HUES6 (cell line): ENCODE measurements around the gene P3H2.

ENCODE experiments used
- H3K27ac ChIP-seq: 2 replicates; pipeline ENCODE4 v1.7.0; 2013; ENCODE audit warnings: low read depth, mild to moderate bottlenecking, low read length, inconsistent platforms
- H3K27me3 ChIP-seq: 2 replicates; pipeline ENCODE4 v1.6.1; 2013; ENCODE audit warnings: low read length; ENCODE audit not compliant: control insufficient read depth, insufficient read depth
- H3K36me3 ChIP-seq: 2 replicates; pipeline ENCODE4 v1.6.1; 2013; ENCODE audit warnings: low read length; ENCODE audit not compliant: control insufficient read depth, insufficient read depth
- H3K4me1 ChIP-seq: 2 replicates; pipeline ENCODE4 v1.6.1; 2013; ENCODE audit warnings: low read length; ENCODE audit not compliant: control insufficient read depth, insufficient read depth
- H3K4me3 ChIP-seq: 2 replicates; pipeline ENCODE4 v1.5.1; 2013; ENCODE audit warnings: low read depth, low read length
- H3K9ac ChIP-seq: one replicate; pipeline ENCODE4 v1.6.1; 2013; ENCODE audit warnings: mild to moderate bottlenecking, low read length
- H3K9me3 ChIP-seq: 2 replicates; pipeline ENCODE4 v1.6.1; 2013; ENCODE audit warnings: low read depth, low read length; ENCODE audit not compliant: control insufficient read depth, insufficient read depth

P3H2 gene

GRCh38 chr3:190110826-190111225 is 9.9 kb downstream of the P3H2 start:
- Histone ChIP-seq H3K27me3 (no peaks in the 10 kb centered on the region), H3K4me3 (no peak overlapping the region), H3K36me3 (peaks cover 4% of the 10 kb centered on the region; the same call in 1 of the 2 replicates), H3K27ac (no peak overlapping the region), H3K9ac (no peak overlapping the region), H3K9me3 (no peaks in the 10 kb centered on the region), H3K4me1 (peaks cover 9% of the 10 kb centered on the region)

DNA sequence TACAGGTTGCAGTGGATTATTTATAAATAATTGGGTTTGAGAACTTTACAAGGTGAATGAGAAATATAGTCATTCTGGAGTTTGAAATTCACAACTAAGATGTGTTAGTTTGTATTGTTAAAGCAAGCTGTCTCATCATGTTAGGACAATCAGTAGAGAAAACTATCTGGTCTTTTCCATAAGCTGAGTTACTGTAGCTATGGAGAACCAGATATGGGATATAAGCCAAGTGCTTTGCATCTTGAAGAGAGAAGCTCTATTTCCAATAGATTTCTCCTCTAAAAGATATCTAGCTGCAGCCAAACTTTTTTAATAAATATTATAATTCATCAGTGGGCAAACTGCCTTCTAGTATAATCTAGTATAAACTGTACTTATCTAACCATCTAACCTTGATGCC is 11.3 kb downstream of the P3H2 start:
- peaks cover 4% of the 10 kb centered on the region; the same call in 1 of the 2 replicates for H3K36me3 ChIP-seq
- no peak overlapping the region for H3K4me3 ChIP-seq
- no peak overlapping the region for H3K27ac ChIP-seq
- H3K27me3 ChIP-seq: no peaks in the 10 kb centered on the region
- no peaks in the 10 kb centered on the region; the same call in 1 of the 2 replicates for H3K4me1 ChIP-seq
- no peak overlapping the region for H3K9ac ChIP-seq
- no peaks in the 10 kb centered on the region for H3K9me3 ChIP-seq

DNA sequence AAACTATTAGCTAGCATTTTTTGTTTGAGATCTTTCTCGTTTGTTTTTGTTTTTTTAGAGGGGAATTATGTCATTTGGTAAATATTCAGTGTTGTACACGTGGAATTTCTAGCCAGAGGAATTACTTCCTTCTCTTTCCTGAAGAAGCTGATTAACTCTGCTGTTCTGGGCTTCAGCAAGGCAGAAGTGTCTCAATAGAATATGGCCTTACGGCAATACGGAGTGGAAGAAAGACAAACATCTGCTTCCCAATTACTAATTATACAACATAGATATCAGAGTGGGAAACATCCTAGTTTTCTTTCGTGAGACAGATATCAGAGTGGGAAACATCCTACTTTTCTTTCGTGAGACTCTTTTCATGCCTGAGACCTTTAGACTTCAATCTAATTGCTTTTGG is 11.9 kb downstream of the P3H2 start:
- Histone ChIP-seq H3K27me3 (no peaks in the 10 kb centered on the region), H3K27ac (no peak overlapping the region), H3K9ac (no peak overlapping the region), H3K9me3 (no peaks in the 10 kb centered on the region), H3K4me1 (no peaks in the 10 kb centered on the region; the same call in 1 of the 2 replicates), H3K36me3 (peaks cover 4% of the 10 kb centered on the region; the same call in 1 of the 2 replicates), H3K4me3 (no peak overlapping the region)

DNA sequence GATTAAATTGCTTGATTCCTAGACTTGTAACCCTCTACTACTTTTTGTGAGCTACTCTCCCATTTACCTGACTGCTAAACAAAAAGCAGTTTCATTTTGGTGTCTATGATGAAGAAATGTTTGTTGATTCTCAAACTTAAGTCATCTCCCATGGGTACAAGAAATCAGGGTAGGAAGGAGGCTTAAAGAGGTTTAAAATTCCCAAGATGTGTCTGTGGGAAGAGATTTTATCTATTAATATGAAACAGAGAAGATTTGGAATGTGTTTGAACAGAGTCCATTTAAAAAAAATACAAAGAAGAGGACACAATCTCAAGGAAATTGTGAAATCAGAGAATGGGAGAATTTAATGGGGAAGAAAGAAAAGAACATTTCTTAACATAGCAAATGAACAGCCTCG is 14.8 kb downstream of the P3H2 start:
- H3K27ac ChIP-seq: no peak overlapping the region
- H3K9me3 ChIP-seq: no peaks in the 10 kb centered on the region
- no peak overlapping the region for H3K4me3 ChIP-seq
- H3K9ac ChIP-seq: no peak overlapping the region
- H3K4me1 ChIP-seq: peaks cover 20% of the 10 kb centered on the region
- H3K36me3 ChIP-seq: no peaks in the 10 kb centered on the region
- H3K27me3 ChIP-seq: no peaks in the 10 kb centered on the region

GRCh38 chr3:190101320-190102011 is 19.2 kb downstream of the P3H2 start:
- H3K27me3 ChIP-seq: no peaks in the 10 kb centered on the region
- no peak overlapping the region; the same call in 1 of the 2 replicates for H3K4me3 ChIP-seq
- H3K9ac ChIP-seq: no peak overlapping the region
- no peak overlapping the region for H3K27ac ChIP-seq
- no peaks in the 10 kb centered on the region; the same call in 1 of the 2 replicates for H3K36me3 ChIP-seq
- H3K9me3 ChIP-seq: no peaks in the 10 kb centered on the region
- H3K4me1 ChIP-seq: peaks cover 37% of the 10 kb centered on the region

GRCh38 chr3:190099099-190099498 is 21.6 kb downstream of the P3H2 start:
- peaks cover 5% of the 10 kb centered on the region; the same call in 1 of the 2 replicates for H3K36me3 ChIP-seq
- H3K4me3 ChIP-seq: no peak overlapping the region
- no peak overlapping the region for H3K9ac ChIP-seq
- H3K27ac ChIP-seq: no peak overlapping the region
- H3K4me1 ChIP-seq: peaks cover 37% of the 10 kb centered on the region
- peaks cover 2% of the 10 kb centered on the region; the same call in 1 of the 2 replicates for H3K9me3 ChIP-seq
- H3K27me3 ChIP-seq: no peaks in the 10 kb centered on the region

DNA sequence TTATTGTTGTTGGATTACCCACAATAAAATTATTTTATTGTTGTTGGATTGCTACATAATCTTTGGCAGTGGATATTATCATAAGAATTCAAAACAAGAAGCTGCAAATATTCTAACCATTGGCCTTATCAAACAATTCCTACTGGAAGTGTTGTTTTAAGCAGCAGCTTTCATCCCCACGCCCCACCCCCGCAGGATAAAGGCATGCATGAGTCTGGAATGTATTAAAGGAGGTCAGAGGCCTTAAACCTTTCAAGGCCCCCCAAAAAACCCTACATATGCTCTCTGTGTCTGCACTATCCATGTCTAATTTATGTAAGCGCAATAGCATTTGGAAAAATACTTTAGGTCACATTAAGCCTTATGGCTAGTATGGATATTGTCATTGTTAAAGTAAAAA is 23.1 kb downstream of the P3H2 start:
- H3K4me1 ChIP-seq: peaks cover 44% of the 10 kb centered on the region
- no peaks in the 10 kb centered on the region for H3K27me3 ChIP-seq
- peaks cover 5% of the 10 kb centered on the region; the same call in 1 of the 2 replicates for H3K36me3 ChIP-seq

GRCh38 chr3:190097025-190097424 is 23.7 kb downstream of the P3H2 start:
- H3K9me3 ChIP-seq: peaks cover 2% of the 10 kb centered on the region; the same call in 1 of the 2 replicates
- H3K9ac ChIP-seq: no peak overlapping the region
- no peak overlapping the region for H3K4me3 ChIP-seq
- peaks cover 5% of the 10 kb centered on the region; the same call in 1 of the 2 replicates for H3K36me3 ChIP-seq
- peaks cover 41% of the 10 kb centered on the region for H3K4me1 ChIP-seq
- no peaks in the 10 kb centered on the region for H3K27me3 ChIP-seq
- no peak overlapping the region for H3K27ac ChIP-seq

More for the DNA sequence above, 23.1 kb downstream of the P3H2 start:
- Histone ChIP-seq H3K9ac (no peak overlapping the region), H3K9me3 (peaks cover 2% of the 10 kb centered on the region; the same call in 1 of the 2 replicates), H3K27ac (no peak overlapping the region), H3K4me3 (no peak overlapping the region)

DNA sequence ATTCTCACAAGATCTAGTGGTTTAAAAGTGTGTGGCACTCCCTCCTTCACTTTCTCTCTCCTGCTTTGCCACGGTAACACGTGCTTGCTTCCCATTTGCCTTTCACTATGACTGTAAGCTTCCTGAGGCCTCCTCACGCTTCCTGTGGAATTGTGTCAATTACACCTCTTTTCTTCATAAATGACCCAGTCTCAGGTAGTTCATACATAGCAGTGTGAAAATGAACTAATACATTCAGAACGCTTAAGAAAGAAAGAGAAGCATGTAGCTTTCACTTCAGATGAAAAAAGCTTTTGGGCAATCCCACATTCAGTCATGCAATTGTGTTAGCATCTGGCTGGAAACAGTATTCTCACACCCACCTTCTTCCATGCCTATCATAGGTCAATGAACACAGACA is 24.4 kb downstream of the P3H2 start:
- no peak overlapping the region for H3K27ac ChIP-seq
- no peak overlapping the region for H3K9ac ChIP-seq
- H3K36me3 ChIP-seq: peaks cover 9% of the 10 kb centered on the region; the same call in 1 of the 2 replicates
- H3K27me3 ChIP-seq: no peaks in the 10 kb centered on the region
- H3K4me1 ChIP-seq: peaks cover 34% of the 10 kb centered on the region
- peaks cover 2% of the 10 kb centered on the region; the same call in 1 of the 2 replicates for H3K9me3 ChIP-seq
- H3K4me3 ChIP-seq: no peak overlapping the region

- H3K36me3 ChIP-seq: peaks cover 9% of the 10 kb centered on the region; the same call in 1 of the 2 replicates
- no peaks in the 10 kb centered on the region for H3K27me3 ChIP-seq
- H3K4me3 ChIP-seq: no peak overlapping the region
- no peak overlapping the region for H3K9ac ChIP-seq
- peaks cover 2% of the 10 kb centered on the region; the same call in 1 of the 2 replicates for H3K9me3 ChIP-seq
- peaks cover 29% of the 10 kb centered on the region for H3K4me1 ChIP-seq
- no peak overlapping the region for H3K27ac ChIP-seq
Observed at GRCh38 chr3:190094160-190094718, 26.5 kb downstream of the P3H2 start.

DNA sequence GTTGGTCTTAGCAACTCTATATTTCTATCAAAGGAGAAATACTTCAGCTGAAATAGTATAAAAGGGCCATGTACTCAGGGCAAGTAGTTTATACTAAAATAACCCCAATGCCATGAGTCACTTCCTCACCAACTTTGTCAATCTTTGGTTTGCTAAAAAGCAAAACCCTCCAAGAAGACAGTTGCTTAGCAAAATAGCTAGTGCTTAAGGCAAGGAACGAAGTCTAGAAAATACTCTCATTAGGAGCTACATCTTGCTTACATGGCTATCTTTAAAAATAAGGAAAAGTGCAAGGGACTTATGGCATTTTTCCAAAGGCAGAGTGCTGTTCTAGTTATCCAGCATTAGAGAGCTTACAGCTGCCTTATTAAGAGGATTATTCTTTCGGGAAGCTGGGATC is 28.4 kb downstream of the P3H2 start:
- no peak overlapping the region for H3K27ac ChIP-seq
- peaks cover 19% of the 10 kb centered on the region for H3K4me1 ChIP-seq

More for the DNA sequence above, 28.4 kb downstream of the P3H2 start:
- H3K9me3 ChIP-seq: peaks cover 2% of the 10 kb centered on the region; the same call in 1 of the 2 replicates
- no peak overlapping the region for H3K4me3 ChIP-seq
- H3K9ac ChIP-seq: no peak overlapping the region
- peaks cover 9% of the 10 kb centered on the region; the same call in 1 of the 2 replicates for H3K36me3 ChIP-seq
- H3K27me3 ChIP-seq: no peaks in the 10 kb centered on the region
